GM19043 (cell line): ENCODE results near the gene FTSJ1.
A peak's percentile ranks its signal among the peaks of the same experiment; 100 is the strongest.
"Not testable (repeated sequence)": the region's sequence is repeated elsewhere in the genome, so short reads cannot be mapped to it uniquely, and the experiment has no call there.

ENCODE experiments used
- ATAC-seq: cut with Tn5 transposase; IDR thresholded peaks from one replicate; pipeline ENCODE4 v1.9.1; 2021; ENCODE audit warnings: low read depth; ENCODE audit not compliant: unreplicated experiment

FTSJ1 gene

DNA sequence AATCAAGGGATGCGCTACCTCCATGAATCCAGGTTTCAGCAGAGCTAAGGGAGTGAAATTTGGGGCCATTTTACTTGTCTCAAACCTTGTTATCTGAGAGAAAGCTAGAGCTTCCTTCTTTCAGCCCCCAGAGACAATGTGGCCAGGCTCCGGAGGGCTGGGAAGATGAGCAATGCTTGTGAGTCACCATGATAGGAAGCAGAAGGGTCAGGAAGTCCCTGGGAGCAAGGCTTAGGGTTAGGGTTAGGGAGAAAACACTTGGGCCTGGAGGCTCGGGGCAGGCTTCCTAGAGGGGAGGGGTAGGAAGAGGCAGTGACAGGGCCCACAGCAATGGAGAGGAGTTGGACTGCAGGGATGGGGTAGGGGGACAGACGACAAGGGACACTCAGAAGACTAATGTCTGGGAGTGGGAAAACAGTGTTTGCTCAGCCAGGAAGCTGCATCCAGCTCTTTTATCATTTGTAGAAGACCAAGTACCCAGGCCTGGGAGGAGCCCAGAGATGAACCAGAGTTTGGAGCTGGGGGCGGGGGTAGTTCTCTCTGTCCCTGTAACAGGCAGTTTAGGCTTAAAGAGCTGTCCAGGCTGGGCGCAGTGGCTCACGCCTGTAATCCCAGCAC lies 16.4 kb downstream of the FTSJ1 start:
- ATAC-seq: no peak

DNA sequence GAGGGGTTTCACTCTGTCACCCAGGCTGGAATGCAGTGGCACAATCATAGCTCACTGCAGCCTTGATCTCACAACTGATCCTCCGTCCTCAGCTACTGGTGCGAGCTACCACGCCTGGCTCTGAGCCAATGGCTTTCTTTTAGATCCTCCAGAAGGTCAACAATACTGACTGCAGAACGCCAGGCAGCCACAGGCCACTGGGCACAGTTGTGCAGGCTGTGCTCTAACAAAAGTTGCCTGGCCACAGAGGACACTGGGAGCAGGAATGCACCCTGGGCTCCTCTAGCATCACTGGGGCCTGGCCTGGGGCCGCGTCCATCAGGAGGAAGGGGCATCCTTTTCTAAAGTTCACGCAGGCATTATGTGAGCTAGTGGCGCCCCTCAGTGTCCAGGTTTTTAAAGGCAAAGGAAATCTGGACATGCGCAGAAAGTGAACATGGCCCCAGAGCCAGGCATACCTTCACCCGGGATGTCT lies 17.9 kb downstream of the FTSJ1 start:
- ATAC-seq: no peak

DNA sequence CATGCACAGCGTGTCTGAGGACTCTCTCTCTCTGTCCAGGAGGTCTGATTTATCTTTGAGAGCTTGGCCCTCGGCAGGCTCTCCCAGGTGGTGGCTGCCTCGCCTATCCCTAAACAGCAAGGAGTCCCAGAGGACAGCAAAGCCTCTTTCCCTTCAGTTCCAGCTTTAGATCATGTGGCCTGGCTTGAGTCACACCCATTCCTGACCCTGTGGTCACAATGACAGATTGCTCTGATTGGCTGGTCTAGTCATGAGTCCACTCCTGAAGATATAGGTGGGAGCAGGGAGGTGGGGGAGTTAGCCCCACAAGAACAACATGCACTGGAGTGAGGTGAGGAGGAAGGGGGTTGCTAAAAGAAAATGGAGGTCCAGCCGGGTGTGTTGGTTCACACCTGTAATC lies 20.7 kb downstream of the FTSJ1 start:
- ATAC-seq: no peak

DNA sequence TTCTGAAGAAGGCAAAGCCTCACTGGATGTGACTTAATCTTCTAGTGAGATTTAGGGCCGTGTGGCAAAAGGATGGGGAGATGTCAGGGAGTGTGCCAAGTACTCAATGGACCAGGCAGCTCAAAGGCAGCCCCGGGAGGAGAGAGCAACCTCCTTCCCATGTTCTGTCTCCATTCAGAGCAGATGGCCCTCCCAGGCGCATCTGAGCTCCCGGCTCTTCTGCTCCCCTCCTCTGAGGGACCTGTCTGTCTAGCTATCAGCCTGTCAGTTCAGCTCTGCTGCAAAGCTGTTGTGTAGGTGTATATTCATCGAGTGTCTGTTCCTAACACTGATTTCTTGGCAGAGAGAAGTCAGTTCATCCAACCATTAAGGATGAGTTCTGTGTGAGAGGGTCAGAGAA lies 21.9 kb downstream of the FTSJ1 start:
- ATAC-seq: no peak

DNA sequence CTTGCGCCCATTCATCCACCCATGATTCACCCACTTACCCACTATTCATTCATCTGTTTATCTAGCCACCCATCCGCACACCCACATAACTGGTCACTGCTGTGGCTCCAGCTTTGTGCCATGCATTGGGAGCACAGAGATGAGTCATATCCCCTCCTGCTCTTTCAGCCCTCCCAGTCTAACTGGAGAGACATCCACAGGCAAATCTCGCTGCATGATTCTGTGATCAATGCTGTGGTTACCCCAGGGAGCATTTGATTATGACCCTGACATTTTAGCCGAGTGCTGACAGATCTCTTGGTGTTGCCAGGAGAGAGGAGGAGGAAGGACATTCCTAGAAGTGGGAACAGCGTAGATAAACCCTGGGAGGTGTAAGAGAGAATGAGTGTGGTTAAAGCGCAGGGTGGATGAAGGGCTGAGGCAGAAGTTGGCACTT lies 22.4 kb downstream of the FTSJ1 start:
- no peak for ATAC-seq

DNA sequence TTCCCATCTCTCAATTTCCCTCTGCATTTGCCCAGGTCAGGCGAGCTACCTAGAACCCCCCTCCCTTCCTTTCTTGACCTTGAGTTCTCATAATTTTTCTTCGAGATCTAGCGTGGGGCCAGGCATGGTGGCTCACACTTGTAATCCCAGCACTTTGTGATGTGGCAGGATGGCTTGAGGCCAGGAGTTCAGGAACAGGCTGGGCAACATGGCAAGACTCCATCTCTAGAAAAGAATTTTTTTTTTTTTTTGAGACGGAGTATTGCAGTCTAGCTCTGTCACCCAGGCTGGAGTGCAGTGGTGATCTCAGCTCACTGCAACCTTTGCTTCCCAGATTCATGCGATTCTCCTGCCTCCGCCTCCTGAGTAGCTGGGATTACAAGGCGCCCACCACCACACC lies 28.3 kb downstream of the FTSJ1 start:
- ATAC-seq: no peak

DNA sequence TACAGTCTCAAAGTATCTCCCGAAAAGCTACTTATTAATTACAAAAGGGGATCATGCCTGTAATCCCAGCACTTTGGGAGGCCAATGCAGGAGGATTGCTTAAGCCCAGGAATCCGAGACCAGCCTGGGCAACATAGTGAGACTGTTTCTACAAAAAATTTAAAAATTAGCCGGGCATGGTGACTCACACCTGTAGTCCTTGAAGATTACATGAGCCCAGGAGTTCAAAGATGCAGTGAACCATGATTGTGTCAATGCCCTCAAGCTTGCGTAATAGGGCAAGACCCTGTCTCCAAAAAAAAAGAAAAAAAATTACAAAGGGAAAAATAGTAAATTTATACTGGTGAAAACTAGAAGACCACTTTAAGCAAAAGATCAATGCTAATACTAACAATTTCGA lies 29.5 kb downstream of the FTSJ1 start:
- ATAC-seq: no peak

DNA sequence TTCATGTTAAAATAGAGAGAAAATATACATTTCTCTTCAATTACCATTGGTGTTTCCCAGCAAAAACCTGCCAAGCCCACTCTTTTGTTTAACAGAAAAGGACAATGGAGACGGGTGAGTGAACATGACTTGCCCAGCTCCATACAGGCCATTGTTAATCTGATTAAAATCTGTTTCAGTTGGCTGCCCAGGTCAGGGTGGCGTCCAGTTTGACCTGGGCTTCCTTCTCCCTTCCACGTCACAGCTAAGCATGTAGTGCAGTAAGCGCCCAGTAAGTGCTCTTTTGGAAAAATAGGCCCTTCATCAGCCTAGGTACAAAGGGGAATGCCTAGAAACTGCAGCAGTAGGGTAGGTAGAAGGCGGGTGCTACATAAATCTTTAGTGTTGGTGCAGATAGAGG lies 31.2 kb downstream of the FTSJ1 start:
- no peak for ATAC-seq

DNA sequence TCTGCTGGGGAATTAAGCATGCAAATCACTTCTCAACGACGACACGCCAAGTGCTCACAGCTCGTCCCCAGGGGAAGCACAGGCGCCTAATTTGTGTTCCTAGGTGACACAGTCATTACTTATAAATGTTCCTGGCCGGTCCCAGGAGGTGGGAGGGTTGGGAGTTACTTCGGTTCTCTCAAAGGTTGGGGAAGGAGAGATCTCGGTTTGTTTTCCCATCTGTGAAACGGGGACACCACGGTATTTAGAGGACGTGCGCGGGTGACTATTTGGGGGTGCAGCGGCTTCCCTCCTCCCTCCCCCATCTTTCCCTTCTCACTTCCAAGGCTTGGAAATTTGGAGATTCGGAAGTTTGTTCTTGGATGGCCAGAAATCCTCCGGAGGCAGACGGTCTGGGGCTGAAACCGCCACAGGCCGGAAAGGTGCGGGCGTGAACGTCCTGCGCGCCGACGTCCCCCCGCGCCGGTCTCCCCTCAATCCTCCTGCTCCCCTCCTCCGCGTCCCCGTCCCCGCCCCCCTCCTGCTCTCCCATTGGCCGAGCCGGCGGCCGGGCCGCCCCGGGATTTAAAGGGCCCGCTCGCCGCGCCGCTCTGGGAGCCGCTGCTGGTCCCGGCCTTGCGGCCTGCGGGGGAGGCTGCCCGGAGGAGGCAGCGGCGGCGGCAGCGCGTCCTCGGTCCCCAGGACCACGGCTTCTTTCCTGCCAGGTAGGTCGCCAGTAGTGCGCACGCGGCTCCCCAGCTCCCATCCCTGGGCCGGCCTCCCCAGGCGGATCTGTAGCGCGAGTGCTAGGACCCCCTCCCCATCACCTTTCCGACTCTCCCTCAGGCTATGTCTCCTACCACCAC lies 32.6 kb downstream of the FTSJ1 start, which contains the start of gene PORCN:
TSS of gene PORCN (plus strand) at position 593 of the 845 bp plus-strand sequence. CDS start 829 bp downstream, outside the sequence.
- ATAC-seq: peak; percentile 76

DNA sequence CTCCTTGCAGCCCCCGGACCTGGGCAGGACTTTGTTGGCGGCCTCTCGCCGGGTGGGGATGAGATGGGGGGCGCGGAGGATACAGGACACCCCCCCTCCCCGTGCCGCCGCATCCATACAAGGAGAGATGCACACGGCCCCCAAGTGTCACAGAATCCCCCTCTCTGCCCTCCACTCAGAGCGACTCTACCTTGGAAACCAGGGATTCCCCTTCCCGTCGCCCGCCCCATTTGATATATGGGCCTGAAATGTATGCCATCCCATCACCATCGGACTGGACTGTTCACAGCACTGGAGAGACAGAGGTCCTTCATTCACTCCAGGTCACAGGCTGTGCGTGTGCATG lies 33.2 kb downstream of the FTSJ1 start:
- no peak for ATAC-seq

DNA sequence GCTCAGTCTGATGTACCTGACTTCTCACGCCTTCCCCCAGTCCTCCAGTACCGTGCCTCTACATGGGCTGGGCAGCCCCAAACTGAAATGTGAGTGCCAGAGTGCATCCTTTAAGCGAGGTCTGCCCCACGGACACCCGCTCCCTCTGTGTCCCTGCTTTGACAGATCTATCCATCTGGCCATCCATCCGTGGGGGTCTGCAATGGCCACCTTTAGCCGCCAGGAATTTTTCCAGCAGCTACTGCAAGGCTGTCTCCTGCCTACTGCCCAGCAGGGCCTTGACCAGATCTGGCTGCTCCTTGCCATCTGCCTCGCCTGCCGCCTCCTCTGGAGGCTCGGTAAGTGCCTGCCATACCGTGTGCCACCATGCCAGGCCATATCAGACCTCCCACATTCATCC lies 33.6 kb downstream of the FTSJ1 start:
- ATAC-seq: no peak

DNA sequence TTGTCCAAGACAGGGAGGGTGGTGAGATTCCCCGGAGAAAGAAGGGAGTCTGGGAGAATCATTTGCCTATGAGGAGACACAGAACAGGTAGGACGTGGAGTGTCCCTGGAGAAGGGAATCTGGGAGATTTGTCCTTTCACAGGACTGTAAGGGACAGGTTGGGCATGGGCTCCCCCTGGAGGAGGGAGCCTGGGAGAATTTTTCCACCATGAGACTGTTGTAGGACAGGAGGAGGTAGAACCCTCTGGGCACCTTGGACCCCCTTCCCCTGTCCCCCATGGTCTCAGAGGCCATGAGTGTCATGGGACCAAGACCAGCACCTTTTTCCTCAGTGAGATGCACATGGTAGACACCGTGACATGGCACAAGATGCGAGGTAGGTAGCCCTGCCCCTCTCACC lies 35.6 kb downstream of the FTSJ1 start:
- no peak for ATAC-seq

DNA sequence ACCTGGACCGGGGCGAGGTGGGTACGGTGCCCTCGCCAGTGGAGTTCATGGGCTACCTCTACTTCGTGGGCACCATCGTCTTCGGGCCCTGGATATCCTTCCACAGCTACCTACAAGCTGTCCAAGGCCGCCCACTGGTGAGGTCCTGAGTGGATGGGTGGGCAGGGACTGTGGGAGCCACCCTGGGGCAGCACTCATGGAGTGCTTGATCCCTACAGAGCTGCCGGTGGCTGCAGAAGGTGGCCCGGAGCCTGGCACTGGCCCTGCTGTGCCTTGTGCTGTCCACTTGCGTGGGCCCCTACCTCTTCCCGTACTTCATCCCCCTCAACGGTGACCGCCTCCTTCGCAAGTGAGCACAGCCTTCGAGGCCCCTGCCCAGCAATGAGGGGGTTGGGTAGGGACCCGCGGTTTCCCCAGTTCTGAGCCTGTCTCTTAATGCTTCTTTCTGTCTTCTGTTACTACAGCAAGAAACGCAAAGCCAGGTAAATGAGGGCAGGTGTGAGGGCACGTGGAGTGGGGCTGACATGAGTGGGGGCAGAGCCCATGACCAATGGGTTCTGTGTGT lies 36.5 kb downstream of the FTSJ1 start:
- ATAC-seq: no peak

DNA sequence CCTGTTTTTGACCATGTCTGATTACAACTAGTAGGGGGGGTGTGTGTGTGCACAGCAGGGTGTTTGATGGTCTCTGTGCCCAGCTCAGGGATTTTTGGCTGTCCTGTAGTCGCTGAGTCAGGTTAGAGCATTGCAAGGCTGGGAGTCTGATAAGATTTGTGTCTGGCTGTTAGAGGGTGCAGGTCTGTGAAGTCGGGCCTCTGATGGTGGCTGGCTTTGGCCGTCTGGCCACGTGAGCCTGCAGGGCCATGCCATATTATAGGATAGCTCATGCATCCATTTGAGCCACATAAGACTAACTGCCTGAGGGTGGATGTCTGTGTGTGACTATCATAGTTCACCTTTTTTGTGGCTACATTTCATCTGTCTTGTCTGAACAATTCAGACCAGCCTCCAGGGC lies 37.7 kb downstream of the FTSJ1 start:
- no peak for ATAC-seq

DNA sequence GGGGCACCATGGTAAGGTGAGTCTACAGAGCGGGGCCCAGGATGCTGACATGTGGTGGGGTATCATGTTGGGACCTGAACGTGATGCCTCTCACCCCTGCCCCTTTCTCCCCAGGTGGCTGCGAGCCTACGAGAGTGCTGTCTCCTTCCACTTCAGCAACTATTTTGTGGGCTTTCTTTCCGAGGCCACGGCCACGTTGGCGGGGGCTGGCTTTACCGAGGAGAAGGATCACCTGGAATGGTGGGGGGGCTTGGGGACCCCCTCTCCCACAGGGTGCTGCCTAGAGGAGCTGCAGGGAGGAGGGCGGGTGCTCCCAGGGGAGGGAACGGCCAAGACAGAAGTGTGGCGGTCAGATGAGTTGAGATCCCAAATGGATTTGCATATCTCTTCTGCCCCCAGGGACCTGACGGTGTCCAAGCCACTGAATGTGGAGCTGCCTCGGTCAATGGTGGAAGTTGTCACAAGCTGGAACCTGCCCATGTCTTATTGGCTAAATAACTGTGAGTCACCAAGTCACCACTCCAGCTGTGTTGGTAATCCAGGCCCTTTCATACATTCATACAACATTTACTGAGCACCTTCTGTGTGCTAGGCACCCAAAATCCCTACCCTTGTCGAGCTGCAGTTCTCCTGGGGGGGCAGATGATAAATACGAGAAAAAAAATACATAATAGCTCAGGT lies 38.3 kb downstream of the FTSJ1 start:
- no peak for ATAC-seq

DNA sequence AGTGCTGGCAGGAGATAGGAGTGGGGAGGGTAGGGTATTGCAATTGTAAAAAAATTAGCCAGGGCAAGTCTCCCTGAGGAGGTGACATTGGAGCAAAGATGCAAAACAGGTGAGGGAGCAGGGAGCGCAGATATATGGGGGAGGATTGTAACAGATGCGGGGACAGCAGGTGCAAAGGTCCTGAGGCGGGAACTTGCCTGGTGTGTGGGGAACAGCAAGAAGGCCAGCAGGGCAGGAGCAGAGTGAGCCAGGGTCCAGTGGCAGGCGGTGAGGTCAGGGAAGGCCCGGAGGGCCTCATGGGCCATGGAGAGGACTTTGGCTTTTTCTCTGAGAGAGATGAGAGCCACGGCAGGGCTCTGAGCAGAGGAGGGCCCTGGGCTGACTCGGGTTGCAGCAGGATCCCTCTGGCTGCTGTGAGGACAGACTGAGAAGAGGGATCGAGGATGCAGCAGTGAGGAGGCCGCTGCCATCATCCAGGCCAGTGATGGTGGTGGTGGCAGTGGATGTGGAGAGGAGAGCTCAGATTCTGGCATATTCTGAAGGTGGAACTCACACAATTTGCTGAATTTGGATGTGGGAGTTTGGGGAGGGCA lies 39.0 kb downstream of the FTSJ1 start:
- ATAC-seq: no peak

DNA sequence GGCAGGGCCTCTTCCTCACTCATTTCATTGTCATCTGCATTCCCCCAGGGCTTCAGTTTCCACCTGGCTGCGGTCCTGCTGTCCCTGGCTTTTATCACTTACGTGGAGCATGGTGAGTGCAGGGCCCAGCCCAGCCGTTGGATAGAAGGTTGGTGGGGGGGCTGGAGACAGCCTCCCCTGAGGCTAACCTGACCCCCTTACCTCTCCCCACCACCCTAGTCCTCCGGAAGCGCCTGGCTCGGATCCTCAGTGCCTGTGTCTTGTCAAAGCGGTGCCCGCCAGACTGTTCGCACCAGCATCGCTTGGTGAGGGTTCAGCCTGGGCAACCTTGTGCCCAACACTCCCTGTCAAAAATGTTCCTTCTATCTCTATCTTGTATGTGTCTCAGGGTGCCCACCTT lies 39.8 kb downstream of the FTSJ1 start:
- no peak for ATAC-seq

DNA sequence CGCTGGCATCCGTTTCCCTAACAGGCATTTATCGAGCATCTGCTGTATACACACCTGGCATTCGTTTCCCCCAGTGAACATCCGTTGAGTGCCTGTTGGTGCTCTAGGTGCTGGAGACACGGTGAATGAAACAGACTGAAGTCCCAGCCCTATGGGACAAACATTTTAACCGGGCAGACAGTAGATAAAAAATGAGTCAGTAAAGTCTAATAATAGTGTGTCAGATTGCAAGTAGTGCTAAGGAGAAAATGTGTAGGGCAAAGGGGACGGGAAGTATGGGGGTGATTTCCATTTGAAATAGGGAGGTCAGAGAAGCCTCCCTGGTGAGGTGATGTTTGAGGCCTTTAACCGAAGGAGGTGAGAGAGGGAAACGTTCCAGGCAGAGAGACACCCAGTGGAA lies 40.3 kb downstream of the FTSJ1 start:
- ATAC-seq: no peak

DNA sequence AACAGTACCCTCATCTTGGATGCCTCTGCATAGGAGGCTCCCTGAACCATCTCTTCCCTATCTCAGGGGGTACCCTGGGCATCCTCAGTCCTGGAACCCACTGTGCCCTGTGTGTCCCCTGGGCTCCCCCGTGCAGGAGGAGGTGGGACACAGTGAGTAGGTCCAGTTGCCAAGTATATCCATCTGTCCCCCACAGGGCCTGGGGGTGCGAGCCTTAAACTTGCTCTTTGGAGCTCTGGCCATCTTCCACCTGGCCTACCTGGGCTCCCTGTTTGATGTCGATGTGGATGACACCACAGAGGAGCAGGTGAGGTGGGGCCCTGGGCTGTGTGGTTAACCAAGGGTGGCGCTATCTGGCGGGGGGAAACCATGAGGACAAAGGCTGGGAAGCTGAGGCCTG lies 41.0 kb downstream of the FTSJ1 start:
- no peak for ATAC-seq

DNA sequence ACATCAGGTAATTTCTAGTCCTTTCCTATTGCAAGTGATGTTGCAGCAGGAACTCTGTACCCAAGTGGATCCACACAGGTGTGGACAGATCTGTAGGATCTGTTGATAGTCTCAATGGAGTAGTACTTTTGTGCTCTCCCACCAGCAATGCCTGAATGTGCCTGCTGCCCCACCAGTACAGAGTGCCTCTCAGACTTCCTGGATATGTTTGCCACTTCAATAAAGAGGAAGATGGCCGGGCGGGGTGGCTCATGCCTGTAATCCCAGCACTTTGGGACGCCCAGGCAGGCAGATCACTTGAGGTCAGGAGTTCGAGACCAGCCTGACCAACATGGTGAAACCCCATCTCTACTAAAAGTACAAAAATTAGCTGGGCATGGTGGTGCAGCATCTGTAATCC lies 43.5 kb downstream of the FTSJ1 start:
- not testable (repeated sequence) for ATAC-seq

DNA sequence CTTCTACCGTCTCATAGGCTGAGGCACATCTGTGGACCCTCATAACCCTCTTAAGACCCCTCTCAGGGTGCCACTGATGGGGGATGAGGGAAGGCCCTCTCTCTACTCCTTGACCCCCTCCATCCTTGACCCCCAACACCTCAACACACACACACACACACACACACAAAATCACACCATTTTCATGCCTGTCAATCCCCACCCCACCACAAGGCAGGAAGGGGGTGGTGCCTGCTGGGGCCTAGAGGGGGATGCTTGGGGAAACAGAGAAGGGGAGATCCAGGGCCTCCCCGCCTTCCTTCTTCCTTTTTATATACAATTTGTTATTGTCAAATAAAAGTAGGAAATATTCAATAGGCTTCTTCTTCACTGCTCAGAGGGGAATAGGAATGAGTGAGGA lies 44.5 kb downstream of the FTSJ1 start:
- ATAC-seq: no peak
